SK-N-SH treated with all-trans-retinoic acid at 6 μM for 48 hours (cell line): Measurements from ENCODE around the gene AMER2.

Experiments
- ATAC-seq: fragments of 200-7000 bp; cut with Tn5 transposase; 3 replicates; pipeline ENCODE4 v1.9.1; 2020; ENCODE audit warnings: mild to moderate bottlenecking, moderate library complexity
- CSDC2 ChIP-seq: fragments of 250-450 bp; sonication (Bioruptor Pico); IDR thresholded peaks from 2 replicates; pipeline ENCODE4 v1.5.0; 2020; ENCODE audit warnings: mild to moderate bottlenecking, moderate library complexity
- CSRNP3 ChIP-seq: fragments of 250-450 bp; sonication (Bioruptor Pico); IDR thresholded peaks from 2 replicates; pipeline ENCODE4 v1.5.1; 2021; ENCODE audit warnings: mild to moderate bottlenecking, moderate library complexity
- GLIS3 ChIP-seq: fragments of 250-450 bp; sonication (Bioruptor Pico); IDR thresholded peaks from 2 replicates; pipeline ENCODE4 v1.5.0; 2020; ENCODE audit warnings: mild to moderate bottlenecking, moderate library complexity
- OSR1 ChIP-seq: fragments of 250-450 bp; sonication (Bioruptor Pico); IDR thresholded peaks from 2 replicates; pipeline ENCODE4 v1.8.0; 2022; ENCODE audit warnings: moderate library complexity, mild to moderate bottlenecking, inconsistent platforms
- PATZ1 ChIP-seq: fragments of 250-450 bp; sonication (Bioruptor Pico); IDR thresholded peaks from 2 replicates; pipeline ENCODE4 v1.8.0; 2020; ENCODE audit warnings: mild to moderate bottlenecking, moderate library complexity, borderline replicate concordance
- POU6F1 ChIP-seq: fragments of 250-450 bp; sonication (Bioruptor Pico); IDR thresholded peaks from 2 replicates; pipeline ENCODE4 v1.8.0; 2021; ENCODE audit warnings: low read depth, mild to moderate bottlenecking, moderate library complexity, borderline replicate concordance
- PPARA ChIP-seq: fragments of 250-450 bp; sonication (Bioruptor Pico); IDR thresholded peaks from 2 replicates; pipeline ENCODE4 v1.5.0; 2020; ENCODE audit warnings: mild to moderate bottlenecking, borderline replicate concordance
- RARB ChIP-seq: fragments of 250-450 bp; sonication (Bioruptor Pico); IDR thresholded peaks from 2 replicates; pipeline ENCODE4 v1.8.0; 2021; ENCODE audit warnings: mild to moderate bottlenecking, moderate library complexity
- TCF4 ChIP-seq: fragments of 250-450 bp; sonication (Bioruptor Pico); IDR thresholded peaks from 2 replicates; pipeline ENCODE4 v1.8.0; 2021; ENCODE audit warnings: mild to moderate bottlenecking, moderate library complexity, borderline replicate concordance
- TSHZ2 ChIP-seq: fragments of 250-450 bp; sonication (Bioruptor Pico); IDR thresholded peaks from 2 replicates; pipeline ENCODE4 v1.5.0; 2020; ENCODE audit warnings: mild to moderate bottlenecking, moderate library complexity
- ZC3H10 ChIP-seq: fragments of 250-450 bp; sonication (Bioruptor Pico); IDR thresholded peaks from 2 replicates; pipeline ENCODE4 v1.5.1; 2021; ENCODE audit warnings: mild to moderate bottlenecking, moderate library complexity
- ZFP3 ChIP-seq: fragments of 250-450 bp; sonication (Bioruptor Pico); IDR thresholded peaks from 2 replicates; pipeline ENCODE4 v1.5.0; 2020; ENCODE audit warnings: mild to moderate bottlenecking, moderate library complexity
- ZNF70 ChIP-seq: fragments of 450-650 bp; formaldehyde crosslinking; IDR thresholded peaks from 2 replicates; pipeline ENCODE4 v1.5.0; 2020; ENCODE audit warnings: mild to moderate bottlenecking, moderate library complexity
- ZNF8 ChIP-seq: fragments of 450-650 bp; formaldehyde crosslinking; IDR thresholded peaks from 2 replicates; pipeline ENCODE4 v1.5.0; 2020; ENCODE audit warnings: mild to moderate bottlenecking, moderate library complexity

The AMER2 gene

GRCh38 chr13:25217023-25217885, 45.2 kb upstream of the AMER2 start (continued):
- TF ChIP-seq TSHZ2 (no peak), ZNF8 (CRISPR knock-in tag) (no peak), ZNF70 (CRISPR knock-in tag) (no peak), ZFP3 (CRISPR knock-in tag) (no peak), OSR1 (no peak)
- TF ChIP-seq, all 23 proteins: peak for 0

GRCh38 chr13:25215253-25215575, 43.1 kb upstream of the AMER2 start:
- no peak for ATAC-seq
- TF ChIP-seq ZFP3 (CRISPR knock-in tag) (no peak), CSRNP3 (CRISPR knock-in tag) (no peak), ZNF8 (CRISPR knock-in tag) (no peak), POU6F1 (CRISPR knock-in tag) (no peak), PPARA (CRISPR knock-in tag) (no peak), GLIS3 (no peak), RARB (no peak), ZC3H10 (CRISPR knock-in tag) (no peak)

- TF ChIP-seq PATZ1 (CRISPR knock-in tag) = no peak
- TF ChIP-seq ZNF70 (CRISPR knock-in tag) = no peak
- no peak for TF ChIP-seq CSRNP3 (CRISPR knock-in tag)
- ATAC-seq = no peak
Measured at GRCh38 chr13:25214491-25215252, 42.6 kb upstream of the AMER2 start.

GRCh38 chr13:25213715-25214114, 41.6 kb upstream of the AMER2 start:
- no peak for TF ChIP-seq CSDC2 (CRISPR knock-in tag)
- no peak for TF ChIP-seq OSR1
- no peak for TF ChIP-seq TCF4
- TF ChIP-seq ZC3H10 (CRISPR knock-in tag) = no peak
- TF ChIP-seq, all 23 proteins: peak for 0
- ATAC-seq = no peak
